Activated T-helper 1 cell treated with Interleukin-2 at 50 U/mL for 16 hours (primary cell): Measurements from ENCODE around the gene JMJD4.

Source experiments
- DNase-seq: peaks from one replicate; pipeline ENCODE4 v3.0.0-alpha.2; 2020; ENCODE audit warnings: low read depth

The JMJD4 gene

DNA sequence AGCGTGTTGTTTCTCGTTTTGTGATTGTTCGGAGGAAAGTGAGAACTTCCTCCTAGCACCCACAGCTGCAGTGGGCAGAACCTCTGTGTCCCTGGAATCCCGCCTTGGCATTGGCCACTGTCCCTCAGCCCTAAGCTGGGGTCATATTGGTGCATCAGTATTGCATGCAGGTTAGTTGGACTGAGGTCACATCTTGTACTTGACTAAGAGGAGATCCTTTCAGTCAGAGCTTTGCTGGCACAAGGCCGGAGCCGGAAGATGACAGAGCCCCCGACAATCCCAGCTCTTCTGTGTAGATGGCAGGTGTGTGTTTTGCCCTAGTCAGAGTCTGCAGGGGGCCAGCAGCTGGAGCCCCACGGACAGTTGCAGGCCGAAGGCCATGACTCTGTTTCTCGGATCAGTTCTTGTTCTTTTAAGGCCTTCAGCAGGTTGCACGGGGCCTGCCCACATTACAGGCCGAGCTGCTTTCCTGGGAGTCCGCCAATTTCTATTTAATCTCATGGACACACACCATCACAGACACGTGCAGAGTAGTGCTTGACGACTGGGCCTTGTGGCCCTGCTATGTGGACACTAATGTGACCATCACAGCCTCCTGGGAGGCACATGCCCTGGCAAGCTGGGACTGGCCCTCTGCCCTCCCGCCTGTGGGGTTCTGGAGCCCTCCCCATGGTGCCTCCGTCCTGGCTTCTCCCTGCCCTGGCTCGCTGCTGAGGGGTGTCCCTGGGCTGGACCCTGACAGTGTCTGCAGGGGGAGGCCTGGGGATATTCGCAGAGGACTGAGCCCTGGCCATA, 15.0 kb upstream of the JMJD4 start:
- no peak for DNase-seq

DNA sequence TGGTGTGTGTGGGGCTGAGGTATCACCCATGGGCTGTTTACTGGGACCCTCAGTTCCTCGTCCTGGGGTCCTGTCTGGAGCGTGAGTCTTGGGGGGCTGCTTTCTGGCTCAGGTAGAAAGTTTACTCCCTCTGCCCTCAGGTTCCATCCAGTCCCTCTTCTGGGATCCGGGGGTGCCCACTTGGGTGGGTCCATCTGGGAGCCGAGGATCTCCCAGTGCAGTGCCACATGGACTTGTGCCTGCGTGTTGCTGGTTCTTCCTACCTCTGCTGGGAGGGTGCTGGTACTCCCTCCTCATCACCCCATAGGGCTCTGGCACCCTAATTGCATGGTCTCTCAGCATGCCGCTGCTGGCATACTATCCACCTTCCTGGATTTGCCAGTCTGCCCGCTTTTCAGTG, 14.1 kb upstream of the JMJD4 start:
- no peak for DNase-seq

DNA sequence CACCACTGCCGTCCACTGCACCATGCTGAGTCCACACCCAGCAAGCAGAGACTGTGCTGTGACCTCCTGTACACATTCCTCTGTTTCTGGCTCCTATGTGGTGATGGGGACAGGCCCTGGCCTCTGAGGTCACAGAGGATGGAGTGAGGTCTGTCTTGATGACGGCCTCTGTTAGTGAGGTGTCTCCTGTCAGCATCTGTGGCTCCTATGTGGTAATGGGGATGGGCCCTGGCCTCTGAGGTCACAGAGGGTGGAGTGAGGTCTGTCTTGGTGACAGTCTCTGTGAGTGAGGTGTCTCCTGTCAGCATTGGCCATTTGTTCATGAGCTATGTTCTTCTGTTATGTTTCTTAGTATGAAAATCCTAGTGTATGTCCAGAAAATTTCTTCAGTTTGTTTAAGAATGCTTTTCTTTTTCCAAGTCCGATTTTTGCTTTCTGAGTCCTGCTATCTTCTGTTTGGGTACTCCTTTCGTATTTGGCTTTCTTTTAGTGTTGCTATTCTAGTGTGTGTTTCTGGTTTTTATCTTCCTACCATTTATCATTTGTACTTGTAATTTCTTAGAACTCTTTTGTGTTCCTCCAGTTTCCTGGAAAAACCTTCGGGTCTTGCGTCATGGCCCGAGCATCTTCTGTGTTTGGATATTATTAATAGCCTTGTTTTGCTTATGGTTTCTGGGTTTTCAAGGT, 13.5 kb upstream of the JMJD4 start:
- DNase-seq: no peak

DNA sequence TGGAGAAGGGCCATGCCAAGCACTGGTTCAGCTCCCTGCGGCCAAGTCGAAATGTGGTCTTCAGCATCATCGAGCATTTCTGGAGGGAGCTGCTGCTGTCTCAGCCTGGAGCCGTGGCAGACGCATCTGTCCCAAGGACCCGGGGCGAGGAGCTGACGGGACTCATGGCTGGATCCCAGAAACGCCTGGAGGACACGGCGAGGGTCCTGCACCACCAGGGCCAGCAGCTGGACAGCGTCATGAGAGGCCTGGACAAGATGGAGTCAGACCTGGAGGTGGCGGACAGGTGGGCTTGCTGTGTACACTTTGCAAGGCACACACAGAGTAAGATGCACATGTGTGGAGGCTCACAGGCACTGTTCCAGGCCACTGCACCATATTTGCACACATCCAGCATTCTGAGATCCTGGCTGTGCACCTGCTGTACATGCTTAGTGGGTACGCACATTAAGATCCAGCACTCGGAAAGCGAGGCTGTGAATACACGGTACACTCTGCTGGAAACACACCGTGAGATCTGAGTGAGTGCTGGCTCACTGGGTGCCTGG, 12.9 kb upstream of the JMJD4 start:
- no peak for DNase-seq

DNA sequence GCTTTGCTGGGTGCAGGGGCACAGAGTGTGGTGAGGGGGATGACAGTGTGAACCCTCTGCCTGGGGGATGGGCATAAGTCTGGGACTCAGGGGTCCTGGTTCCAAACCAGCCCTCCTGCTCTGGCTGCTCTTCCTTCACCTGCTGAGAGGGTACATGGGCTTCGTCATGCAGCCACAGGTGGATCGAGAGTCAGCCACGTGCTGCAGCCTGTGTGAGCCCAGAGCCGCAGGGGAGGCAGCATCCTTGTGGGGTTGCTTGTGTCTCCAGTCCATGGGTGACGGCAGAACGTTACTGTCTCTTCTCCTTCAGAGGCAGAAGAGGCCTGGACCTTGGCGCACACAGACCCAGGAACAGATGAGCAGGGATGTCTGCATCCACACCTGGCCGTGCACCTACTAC, 12.3 kb upstream of the JMJD4 start:
- DNase-seq: no peak

DNA sequence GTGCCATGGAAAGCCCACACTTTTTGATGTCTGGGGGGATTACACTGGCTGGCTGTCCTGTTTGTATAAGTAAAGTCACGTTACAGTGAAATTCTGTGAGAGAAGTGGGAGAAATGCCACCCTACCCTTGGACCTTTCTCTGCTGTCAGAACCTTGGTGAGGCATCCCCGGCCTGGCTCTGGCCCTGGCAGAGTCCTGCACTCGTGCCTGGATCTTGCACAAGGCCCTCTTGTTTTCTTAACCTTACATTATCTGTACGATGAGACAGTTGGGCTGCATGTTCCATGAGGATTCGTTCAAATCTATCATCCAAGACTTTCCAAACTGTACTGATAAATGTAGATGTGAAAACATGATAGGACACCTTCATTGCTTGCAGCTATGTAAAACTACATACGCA, 11.6 kb upstream of the JMJD4 start:
- DNase-seq: no peak

DNA sequence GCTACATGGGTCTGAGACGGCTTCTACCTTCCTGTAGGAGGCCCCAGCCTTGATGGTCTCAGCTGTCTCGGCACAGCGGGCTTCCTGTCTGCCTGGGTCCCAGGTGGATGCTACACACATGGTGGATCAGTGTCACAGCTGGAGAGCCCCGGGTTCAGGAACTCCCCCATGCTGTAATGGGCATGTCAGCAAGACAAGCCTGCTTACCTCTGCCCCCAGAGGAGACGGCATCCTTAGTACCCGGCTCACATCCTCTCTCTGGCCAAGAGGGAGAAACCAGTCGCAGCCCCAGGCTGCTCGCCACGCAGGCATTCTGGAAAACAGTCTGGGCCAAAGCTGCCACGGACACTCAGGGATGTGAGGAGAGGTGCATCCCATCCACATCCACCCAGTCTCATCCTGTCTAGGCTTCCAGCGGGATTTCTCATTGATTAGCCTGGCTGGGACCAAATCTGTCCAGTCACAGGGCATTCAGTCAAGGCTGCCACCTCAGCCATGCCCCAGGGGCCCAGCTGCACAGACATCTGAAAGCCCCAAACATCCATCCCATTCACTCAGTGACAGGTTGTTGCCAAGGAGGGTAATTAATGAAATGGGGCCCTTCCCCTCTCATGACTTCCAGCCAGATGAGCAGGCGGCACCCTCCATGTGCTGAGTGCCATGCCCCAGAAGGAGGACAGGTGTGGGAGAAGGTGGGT, 10.6 kb upstream of the JMJD4 start:
- DNase-seq: no peak

DNA sequence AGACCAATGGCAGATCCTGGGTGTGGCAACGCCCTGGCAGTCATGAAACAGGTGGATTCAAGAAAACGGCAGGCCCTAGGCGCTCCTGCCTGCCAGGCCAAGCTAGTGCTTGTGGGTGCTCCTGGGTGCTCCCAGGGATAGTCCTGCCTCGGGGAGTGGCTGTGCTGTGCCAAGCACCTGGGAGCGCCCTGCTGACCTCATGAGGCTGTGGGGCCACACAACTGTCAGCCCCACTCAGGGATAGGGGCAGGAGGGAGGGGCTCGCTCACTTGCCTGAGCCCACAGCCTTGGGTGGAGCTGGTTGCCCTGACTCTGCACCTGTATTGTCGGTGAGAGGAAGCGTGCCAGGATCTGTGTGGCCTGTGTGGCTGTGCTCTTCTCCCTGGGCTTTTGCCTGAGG, 9.6 kb upstream of the JMJD4 start:
- DNase-seq: no peak

DNA sequence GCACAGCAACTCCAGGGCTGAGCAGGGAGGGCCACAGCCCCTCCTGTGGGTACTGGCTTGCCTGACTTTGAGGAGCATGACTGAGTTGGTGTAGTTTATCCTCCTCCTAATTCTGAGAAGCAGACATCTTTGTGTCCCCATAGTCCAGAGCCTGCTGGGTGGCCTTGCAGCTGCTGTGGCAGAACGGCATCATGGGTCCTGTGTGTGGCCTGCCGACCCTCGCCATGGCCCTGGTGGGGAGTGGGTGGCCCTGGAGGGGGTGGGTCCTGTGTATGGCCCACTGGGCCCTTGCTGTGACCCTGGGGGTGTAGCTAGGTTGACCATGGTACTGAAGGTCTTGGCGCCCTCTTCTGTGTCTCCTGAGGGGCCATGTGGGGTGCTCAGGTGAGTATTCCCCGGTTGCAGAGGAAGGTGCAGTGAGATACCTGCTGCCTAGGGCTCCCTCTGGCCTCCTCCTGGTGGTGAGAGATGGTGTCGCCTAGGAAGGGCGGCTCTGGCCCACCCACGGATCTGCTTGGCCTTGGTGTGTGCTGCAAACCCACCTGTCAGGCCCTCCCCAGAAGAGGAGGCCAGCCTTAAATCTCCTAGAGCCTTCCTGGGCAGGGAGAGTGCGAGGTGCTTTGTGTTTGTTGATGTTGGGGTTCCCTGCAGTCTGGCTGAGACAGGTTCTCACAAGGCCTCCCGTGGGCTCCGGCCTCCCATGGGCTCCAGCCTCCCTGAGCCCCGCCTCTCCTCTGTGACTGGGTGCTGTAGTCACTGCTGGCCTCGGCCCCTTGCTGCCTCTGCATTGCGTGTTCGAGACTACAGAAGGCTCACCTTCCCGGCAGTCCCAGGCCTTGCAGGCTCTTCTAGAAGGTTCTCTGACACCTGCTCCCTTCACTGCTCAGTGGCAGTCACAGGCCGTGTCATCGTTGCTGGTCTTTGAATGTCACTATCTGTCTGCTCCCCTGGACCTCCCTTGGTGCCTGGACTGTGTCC, 7.9 kb upstream of the JMJD4 start:
- DNase-seq: no peak

DNA sequence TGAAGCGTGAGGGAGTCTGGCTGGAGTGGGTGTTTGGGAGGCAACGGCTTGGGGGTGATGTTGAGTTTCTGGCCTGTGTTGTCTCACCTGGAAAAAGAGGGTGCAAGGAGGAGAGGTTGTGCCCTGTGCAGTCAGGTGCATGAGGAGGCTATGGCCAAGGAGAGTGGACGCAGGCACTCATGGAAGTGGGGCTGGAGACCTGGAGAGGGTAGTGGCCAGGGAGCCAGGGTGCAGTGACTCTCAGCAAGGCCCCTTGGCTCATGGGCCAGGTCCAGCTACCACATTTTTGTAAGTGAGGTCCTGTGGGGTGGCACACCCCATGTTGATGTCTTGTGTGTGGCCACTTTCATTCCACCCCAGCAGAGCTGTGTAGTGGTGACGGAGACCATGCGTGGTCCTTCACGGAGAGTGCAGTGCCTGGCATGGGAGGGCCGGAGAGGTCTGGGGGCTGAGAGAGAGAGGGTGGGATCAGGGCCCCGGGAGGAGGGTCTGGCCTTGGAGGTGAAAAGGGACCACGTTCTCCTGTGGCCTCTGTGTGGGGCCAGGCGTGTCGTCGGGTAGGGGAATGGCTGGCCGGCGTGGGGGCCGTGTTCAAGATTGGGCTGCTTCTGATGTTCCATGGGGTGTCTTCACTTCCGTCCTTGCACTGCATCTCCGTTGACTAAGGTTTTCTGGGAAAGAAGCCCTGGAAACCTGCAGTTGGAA, 6.2 kb upstream of the JMJD4 start:
- no peak for DNase-seq

DNA sequence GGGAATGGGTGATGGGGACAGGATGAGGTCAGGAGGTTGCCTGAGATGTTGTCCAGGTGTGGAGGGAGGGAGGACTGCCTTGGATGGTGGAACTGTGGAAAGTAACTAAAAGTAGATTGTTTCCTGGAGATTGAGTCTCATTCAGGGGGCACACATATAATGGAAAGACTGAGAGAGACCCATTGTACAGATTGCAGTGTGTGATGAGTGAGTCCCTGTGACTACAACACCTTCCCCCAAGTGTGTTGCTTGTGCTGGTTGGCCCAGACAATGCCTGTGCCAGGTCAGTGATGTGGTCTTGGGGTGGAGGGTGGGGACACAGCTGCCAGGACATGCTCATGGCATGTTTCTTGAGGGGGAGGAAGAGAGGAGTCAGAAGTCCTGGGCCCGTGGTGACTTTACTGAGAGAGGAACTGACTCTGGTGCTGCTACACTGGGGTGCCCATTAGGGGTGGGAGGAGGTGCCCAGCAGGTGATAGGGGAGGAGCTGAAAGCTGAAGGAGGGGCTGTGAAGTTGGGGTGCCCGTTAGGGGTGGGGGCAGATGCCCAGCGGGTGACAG, 5.4 kb upstream of the JMJD4 start:
- no peak for DNase-seq

DNA sequence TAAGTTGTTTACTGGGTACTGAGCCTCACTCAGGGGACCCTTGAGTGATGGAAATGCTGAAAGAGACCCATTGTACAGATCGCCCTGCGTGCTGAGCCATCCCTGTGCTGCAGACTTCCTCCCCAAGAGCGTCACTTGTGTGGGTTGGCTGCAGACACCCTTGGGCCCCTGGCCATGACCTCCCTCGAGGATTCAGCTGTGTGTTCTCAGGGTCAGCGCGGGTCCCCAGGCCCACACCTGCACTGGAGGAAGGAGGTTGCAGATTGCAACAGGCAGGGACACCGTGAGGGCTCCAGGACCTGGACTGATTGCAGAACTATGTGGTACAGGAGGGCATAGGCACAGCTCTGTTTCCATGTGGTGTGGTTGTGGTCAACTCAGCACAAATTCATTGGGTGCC, 4.5 kb upstream of the JMJD4 start:
- DNase-seq: no peak

DNA sequence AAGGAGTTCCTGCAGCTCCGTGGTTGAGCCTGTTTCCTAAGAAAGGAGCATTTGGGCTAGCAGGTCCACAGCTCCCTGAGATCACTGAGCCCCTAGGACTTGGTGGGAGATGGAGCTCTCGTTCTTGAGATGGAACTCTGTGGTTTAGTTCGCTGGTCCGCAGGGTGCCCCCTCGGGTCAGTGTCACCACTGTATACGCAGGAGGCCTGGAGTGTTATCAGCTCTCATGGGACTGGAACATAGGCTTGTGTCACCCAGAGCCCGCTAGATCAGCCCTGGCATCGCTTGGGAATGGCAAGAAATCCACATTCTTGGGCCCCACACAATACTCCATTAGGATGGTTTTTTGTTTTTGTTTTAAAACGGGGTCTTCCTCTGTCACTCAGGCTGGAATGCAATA, 3.7 kb upstream of the JMJD4 start:
- no peak for DNase-seq

DNA sequence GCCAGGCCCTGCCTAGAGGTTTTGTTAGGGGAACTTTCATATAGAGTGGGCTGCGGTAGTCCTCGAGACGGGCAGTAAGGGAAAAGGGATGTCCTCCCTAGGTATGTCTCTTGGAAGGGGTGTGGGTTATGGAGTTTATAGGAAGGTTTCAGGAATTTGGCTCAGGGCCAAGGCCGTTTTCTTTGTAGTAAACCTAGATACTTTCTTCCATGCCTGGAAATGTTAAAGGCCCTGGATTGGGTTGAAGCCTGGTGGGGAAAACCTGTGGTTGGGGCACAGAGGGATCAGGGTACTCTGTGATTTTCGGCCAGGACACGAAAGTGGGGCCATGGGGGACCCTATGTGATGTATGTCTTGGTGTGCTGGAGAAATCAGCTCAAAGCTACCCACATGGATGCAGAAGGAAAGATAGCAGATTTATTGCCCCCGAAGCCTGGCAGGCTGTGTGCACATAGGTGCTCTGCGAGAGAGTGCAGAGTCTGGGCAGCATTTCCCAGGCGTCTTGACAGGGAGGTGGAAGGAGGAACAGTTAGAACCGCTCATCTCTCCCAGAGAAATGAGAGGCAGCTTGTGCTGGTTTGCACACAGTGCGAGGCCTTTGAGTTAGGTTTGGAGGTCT, 1.8 kb upstream of the JMJD4 start:
- DNase-seq: no peak

DNA sequence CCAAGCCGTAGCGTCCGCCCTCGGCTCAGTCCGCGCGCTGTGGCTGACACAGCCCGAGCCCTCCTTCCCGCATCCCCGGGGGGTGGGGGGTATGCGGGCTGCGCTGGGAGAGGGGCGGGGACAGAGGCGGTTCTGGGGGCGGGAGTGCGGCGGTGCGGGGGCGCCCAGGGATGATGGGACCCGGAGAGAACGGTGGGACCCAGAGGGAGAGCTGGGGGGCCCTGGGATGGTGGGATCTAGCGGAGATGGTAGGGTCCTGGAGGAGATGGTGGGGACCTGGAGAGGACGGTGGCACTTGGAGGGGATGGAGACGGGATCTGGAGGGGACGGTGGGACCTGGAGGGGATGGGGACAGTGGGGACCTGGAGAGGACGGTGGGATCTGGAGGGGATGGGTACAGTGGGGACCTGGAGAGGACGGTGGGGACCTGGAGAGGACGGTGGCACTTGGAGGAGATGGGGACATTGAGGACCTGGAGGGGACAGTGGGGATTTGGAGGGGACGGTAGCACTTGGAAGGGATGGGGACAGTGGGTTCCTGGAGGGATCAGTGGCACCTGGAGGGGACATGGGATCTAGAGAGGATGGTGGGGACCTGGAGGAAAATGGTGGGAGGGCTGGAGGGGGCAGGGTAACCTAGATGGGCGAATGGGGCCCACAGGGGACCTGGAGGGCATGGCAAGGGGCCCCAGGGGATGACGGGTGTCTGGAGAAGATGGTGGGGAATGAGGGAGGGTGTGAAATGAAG, 610 bp upstream of the JMJD4 start:
- DNase-seq: no peak

DNA sequence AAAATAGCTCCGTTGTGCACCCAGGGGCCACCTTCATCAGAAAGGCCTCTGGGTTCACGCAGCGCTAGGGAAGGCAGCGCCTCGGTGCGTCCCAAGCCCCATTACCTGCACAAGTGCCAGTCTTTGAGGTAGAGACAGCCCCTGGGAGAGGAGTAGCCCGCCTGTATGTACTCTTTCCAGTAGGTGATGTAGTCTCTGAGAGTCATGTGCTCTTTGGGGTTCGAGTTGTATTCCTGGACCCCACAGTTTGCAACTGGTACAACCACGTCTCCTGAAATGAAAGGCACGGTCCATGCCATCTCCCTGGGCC, 601 bp downstream of the JMJD4 start:
- DNase-seq: no peak

DNA sequence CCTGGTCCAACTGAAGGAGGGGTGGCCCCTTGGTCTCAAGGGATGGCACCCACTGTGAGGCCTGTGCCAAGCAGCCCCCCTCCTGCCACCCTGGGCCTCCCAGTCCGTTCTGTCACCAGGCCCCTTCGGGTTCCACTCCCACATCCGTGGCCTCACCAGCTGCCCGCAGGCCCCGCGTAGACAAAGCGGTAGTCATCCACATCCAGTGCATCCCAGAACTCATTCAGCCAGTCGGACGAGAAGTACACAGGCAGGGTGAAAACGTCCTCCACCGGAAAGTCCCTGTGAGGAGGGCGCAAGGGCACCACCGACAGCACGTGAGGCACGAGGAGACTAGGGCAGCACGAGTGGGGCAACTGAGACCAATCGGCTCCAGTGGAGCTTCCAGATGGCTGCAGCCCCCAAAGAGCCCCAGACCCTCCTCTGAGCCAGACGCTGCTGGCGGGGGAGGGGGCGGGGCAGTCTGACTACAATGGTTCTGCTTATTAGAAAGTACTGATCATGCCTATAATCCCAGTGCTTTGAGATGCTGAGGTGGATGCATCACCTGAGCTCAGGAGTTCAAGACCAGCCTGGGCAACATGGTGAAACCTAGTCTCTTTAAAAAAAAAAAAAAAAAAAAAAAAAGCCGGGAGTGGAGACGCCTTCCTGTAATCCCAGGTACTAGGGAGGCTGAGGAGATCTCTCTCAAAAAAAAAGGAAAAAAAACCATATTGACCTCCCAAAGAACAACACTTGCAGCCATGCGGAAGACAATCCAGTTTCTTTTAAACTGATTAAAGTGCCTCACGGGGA, 1.2 kb downstream of the JMJD4 start:
- no peak for DNase-seq

DNA sequence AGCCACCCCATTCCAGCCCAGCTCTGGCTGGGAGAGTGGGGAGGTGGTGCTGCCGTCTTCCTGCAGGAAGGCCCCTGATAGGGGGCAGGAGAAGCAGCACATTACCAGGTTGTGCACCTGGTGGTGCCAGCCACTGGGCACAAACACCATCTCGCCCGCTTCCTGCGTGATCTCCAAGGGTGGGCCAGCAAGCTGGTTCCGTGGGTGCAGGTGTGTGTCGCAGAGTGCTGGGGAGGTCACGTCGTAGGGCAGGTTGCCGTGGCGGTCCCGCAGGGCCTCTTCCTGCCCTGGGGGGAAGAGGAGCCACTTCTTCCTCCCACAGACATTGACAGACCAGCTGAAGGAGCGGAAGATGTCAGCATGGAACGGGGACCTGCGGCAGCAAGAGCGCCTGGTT, 1.8 kb downstream of the JMJD4 start:
- no peak for DNase-seq
